Measurements from ENCODE around the gene LDAH.
A peak's percentile ranks its signal among the peaks of the same experiment; 100 is the strongest.

The LDAH gene

GRCh38 chr2:20822535-20823490 lies at the start of gene LDAH:
Gene LDAH (minus strand): TSS chr2:20823101. CDS start chr2:20801463, 21,638 bp downstream.
- in situ Hi-C loops (cut with HindIII; ENCODE audit: low pct_unique_long_range_greater_than_20kb, low sequenced_read_pairs): no loop called here
- TF ChIP-seq JUND (IDR thresholded peaks at IDR 0.05; ENCODE audit: low read depth): no peak

GRCh38 chr2:20868377-20868776 lies 45.5 kb upstream of the LDAH start:
- no peak for DNase-seq (ENCODE audit: low read depth in 1 of 2, low spot score in 1 of 2)
- in situ Hi-C loops (cut with HindIII; ENCODE audit: low pct_unique_long_range_greater_than_20kb, low sequenced_read_pairs): no loop called here
- TF ChIP-seq JUND (IDR thresholded peaks at IDR 0.05; ENCODE audit: low read depth): no peak

More at GRCh38 chr2:20822535-20823490, at the start of gene LDAH:
- peak; percentile 53 to 86 for DNase-seq (ENCODE audit: low read depth in 1 of 2, low spot score in 1 of 2)

- in situ Hi-C loops (cut with HindIII; ENCODE audit: low pct_unique_long_range_greater_than_20kb, low sequenced_read_pairs): no loop called here
- DNase-seq (ENCODE audit: low read depth in 1 of 2, low spot score in 1 of 2): no peak
- TF ChIP-seq JUND (IDR thresholded peaks at IDR 0.05; ENCODE audit: low read depth): no peak
These were observed 39.9 kb upstream of the LDAH start for GRCh38 chr2:20862850-20863249.

- in situ Hi-C loops (cut with HindIII; ENCODE audit: low pct_unique_long_range_greater_than_20kb, low sequenced_read_pairs): no loop called here
- no peak for TF ChIP-seq JUND (IDR thresholded peaks at IDR 0.05; ENCODE audit: low read depth)
- DNase-seq (ENCODE audit: low read depth in 1 of 2, low spot score in 1 of 2): peak in 1 of 2 experiments; percentile 7
These were observed 32.6 kb upstream of the LDAH start for GRCh38 chr2:20855456-20855855.

GRCh38 chr2:20852670-20853069 lies 29.8 kb upstream of the LDAH start:
- no peak for DNase-seq (ENCODE audit: low read depth in 1 of 2, low spot score in 1 of 2)
- TF ChIP-seq JUND (IDR thresholded peaks at IDR 0.05; ENCODE audit: low read depth): no peak
- in situ Hi-C loops (cut with HindIII; ENCODE audit: low pct_unique_long_range_greater_than_20kb, low sequenced_read_pairs): no loop called here

- no peak for DNase-seq (ENCODE audit: low read depth in 1 of 2, low spot score in 1 of 2)
- in situ Hi-C loops (cut with HindIII; ENCODE audit: low pct_unique_long_range_greater_than_20kb, low sequenced_read_pairs): no loop called here
- no peak for TF ChIP-seq JUND (IDR thresholded peaks at IDR 0.05; ENCODE audit: low read depth)
These were observed 29.2 kb upstream of the LDAH start for GRCh38 chr2:20852139-20852538.

GRCh38 chr2:20844246-20844645 lies 21.3 kb upstream of the LDAH start:
- no peak for TF ChIP-seq JUND (IDR thresholded peaks at IDR 0.05; ENCODE audit: low read depth)
- in situ Hi-C loops (cut with HindIII; ENCODE audit: low pct_unique_long_range_greater_than_20kb, low sequenced_read_pairs): no loop called here
- no peak for DNase-seq (ENCODE audit: low read depth in 1 of 2, low spot score in 1 of 2)

GRCh38 chr2:20839052-20839451 lies 16.2 kb upstream of the LDAH start:
- in situ Hi-C loops (cut with HindIII; ENCODE audit: low pct_unique_long_range_greater_than_20kb, low sequenced_read_pairs): no loop called here
- no peak for DNase-seq (ENCODE audit: low read depth in 1 of 2, low spot score in 1 of 2)
- TF ChIP-seq JUND (IDR thresholded peaks at IDR 0.05; ENCODE audit: low read depth): no peak

GRCh38 chr2:20838016-20838415 lies 15.1 kb upstream of the LDAH start:
- no peak for TF ChIP-seq JUND (IDR thresholded peaks at IDR 0.05; ENCODE audit: low read depth)
- DNase-seq (ENCODE audit: low read depth in 1 of 2, low spot score in 1 of 2): no peak
- in situ Hi-C loops (cut with HindIII; ENCODE audit: low pct_unique_long_range_greater_than_20kb, low sequenced_read_pairs): no loop called here

- in situ Hi-C loops (cut with HindIII; ENCODE audit: low pct_unique_long_range_greater_than_20kb, low sequenced_read_pairs): no loop called here
- no peak for DNase-seq (ENCODE audit: low read depth in 1 of 2, low spot score in 1 of 2)
- TF ChIP-seq JUND (IDR thresholded peaks at IDR 0.05; ENCODE audit: low read depth): no peak
These were observed 13.6 kb upstream of the LDAH start for GRCh38 chr2:20836521-20836920.

- DNase-seq (ENCODE audit: low read depth in 1 of 2, low spot score in 1 of 2): no peak
- in situ Hi-C loops (cut with HindIII; ENCODE audit: low pct_unique_long_range_greater_than_20kb, low sequenced_read_pairs): no loop called here
- TF ChIP-seq JUND (IDR thresholded peaks at IDR 0.05; ENCODE audit: low read depth): no peak
These were observed 11.4 kb upstream of the LDAH start for GRCh38 chr2:20834331-20834730.

GRCh38 chr2:20832606-20833005 lies 9.7 kb upstream of the LDAH start:
- no peak for TF ChIP-seq JUND (IDR thresholded peaks at IDR 0.05; ENCODE audit: low read depth)
- no peak for DNase-seq (ENCODE audit: low read depth in 1 of 2, low spot score in 1 of 2)
- in situ Hi-C loops (cut with HindIII; ENCODE audit: low pct_unique_long_range_greater_than_20kb, low sequenced_read_pairs): no loop called here

GRCh38 chr2:20829861-20830260 lies 7.0 kb upstream of the LDAH start:
- no peak for TF ChIP-seq JUND (IDR thresholded peaks at IDR 0.05; ENCODE audit: low read depth)
- in situ Hi-C loops (cut with HindIII; ENCODE audit: low pct_unique_long_range_greater_than_20kb, low sequenced_read_pairs): no loop called here
- no peak for DNase-seq (ENCODE audit: low read depth in 1 of 2, low spot score in 1 of 2)
